ENCODE measurements around the gene TMEM9. TPM values are rescaled to one million over a fixed set of nuclear protein-coding genes. Genes with fewer than 3 reads are reported as not detected.

Gene TMEM9
- total RNA-seq, 1 experiment from 2014 or later: 147 TPM

Other genes with a start within 250 kb of the TMEM9 start
- gene KIF21B, start 130.8 kb downstream of the TMEM9 start, total RNA-seq (2014; rRNA removed; shearing (Covaris generic)): 0.52 and 1.2 TPM in 2 replicates
- not detected in 2 replicates for gene CACNA1S, start 42.0 kb downstream of the TMEM9 start, total RNA-seq (2014; rRNA removed; shearing (Covaris generic))
- not detected in 2 replicates for gene ASCL5, start 27.3 kb downstream of the TMEM9 start, total RNA-seq (2014; rRNA removed; shearing (Covaris generic))
- not detected in 2 replicates for gene IGFN1, start 36.4 kb upstream of the TMEM9 start, total RNA-seq (2014; rRNA removed; shearing (Covaris generic))
- 0.15 TPM in 1 of 2 replicates, not detected in the other for gene PKP1, start 129.0 kb upstream of the TMEM9 start, total RNA-seq (2014; rRNA removed; shearing (Covaris generic))
- not detected in 2 replicates for gene TNNT2, start 223.2 kb upstream of the TMEM9 start, total RNA-seq (2014; rRNA removed; shearing (Covaris generic))
- gene LAD1, start 244.8 kb upstream of the TMEM9 start, total RNA-seq (2014; rRNA removed; shearing (Covaris generic)): 0.07 TPM in 1 of 2 replicates, not detected in the other

Measured in M059J (cell line).